GM19238 (cell line): ENCODE measurements around the gene APOL5.

Source experiments
- DNase-seq: peaks from one replicate; pipeline ENCODE4 v3.0.0; 2011; ENCODE audit warnings: low spot score; ENCODE audit not compliant: insufficient read length

APOL5 gene

GRCh38 chr22:35740616-35741015 is 22.9 kb downstream of the APOL5 start:
- DNase-seq = no peak

- DNase-seq = no peak
These were observed 24.8 kb downstream of the APOL5 start for GRCh38 chr22:35742342-35743100.

GRCh38 chr22:35743326-35743860 is 25.7 kb downstream of the APOL5 start:
- no peak for DNase-seq

DNA sequence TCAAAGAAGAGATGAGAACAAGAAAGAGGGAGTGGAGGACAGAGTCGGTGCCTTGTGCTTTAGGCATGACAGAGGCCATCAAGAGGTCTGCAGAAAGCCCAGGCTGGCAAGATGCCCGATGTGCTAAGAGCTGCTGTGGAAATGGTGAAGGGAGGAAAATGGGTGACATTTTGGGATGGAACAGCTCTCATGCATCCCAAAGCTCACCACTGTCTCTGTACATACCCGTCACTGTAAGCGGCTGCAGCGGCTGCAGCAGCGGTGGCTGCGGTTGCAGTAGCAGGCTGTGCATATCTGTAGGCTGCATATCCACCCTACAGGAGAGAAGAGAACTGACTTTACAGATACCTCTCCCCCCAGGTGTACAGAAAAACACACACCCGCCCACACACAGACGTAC is 28.6 kb downstream of the APOL5 start:
- DNase-seq = no peak

- no peak for DNase-seq
These were observed 29.5 kb downstream of the APOL5 start for GRCh38 chr22:35746946-35747703.

DNA sequence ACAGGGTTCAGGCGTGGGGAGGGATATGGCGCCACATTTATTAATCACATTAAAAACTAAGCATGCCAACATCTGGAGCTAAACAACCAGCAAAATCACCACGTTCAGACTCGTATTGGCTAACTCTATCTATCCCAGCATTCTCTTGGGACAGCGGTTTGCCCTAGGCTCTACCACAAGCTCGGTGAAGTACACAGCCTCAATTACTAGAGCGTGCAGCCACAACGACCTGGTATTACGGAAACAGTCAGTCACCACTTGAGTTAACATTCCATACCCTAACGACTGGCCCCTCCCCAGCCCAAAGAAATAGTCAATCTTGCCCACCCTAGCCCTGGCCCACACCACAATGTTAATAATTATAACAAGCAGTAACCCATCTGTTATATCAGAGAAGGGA is 32.1 kb downstream of the APOL5 start:
- peak; percentile 16 for DNase-seq

DNA sequence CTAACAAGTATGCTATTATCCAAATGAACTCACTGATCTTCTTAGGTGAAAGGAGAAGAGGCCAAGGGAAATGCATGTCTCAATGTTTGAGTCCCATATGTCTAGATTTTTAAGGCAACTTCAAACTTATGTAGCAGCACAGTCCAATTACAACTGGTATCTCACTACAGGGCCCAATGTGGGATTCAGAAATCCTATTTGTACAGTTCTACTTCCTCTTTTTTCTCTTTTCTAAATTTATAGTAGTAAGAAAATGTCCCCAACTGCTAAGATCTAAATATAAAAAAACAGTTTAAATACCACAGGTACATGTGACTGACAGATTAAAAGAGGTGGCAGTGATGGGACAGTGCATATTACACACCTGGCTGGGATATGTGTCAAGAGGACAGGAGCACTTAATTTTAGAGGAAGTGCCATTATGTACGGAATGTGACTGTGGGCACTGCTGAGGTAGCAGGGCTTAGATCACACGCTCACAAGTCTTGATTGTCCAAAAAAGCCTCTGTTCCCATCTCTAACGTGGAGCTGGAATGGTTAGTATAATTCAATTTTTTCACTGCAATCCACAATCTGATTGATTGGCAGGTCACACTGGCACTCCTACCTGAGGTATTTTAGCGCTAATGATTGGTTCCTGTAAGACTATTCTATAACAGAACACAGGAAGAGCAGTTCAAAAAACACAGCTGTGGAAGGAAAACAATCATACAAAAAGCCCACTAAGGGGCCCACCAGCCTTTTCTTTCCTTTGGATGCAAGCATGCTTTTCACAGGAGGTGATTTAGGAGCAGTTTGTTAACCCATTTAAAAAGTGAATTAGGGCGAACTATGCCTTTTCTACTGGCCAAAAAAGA is 34.6 kb downstream of the APOL5 start:
- no peak for DNase-seq

- DNase-seq = no peak
These were observed 35.2 kb downstream of the APOL5 start for GRCh38 chr22:35752863-35753189.

GRCh38 chr22:35754761-35755160 is 37.1 kb downstream of the APOL5 start:
- DNase-seq = no peak

DNA sequence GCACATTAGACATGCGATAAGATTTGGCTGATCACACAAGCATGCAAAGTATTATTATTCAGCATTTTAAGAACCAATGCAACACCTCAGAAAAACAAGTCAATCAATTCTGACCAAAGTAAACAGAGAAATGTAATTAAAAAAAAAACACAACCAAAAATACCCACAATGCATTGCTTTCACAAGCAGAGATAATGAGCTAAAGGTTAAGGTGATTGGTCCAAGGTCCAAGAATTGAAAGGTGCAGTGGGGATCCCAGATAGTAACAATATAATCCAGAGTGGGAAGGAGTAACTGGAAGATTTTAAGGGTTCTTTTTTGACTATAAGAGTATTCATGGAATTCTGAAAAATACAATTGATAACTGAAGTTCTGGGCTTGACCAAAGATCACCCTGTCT is 39.0 kb downstream of the APOL5 start:
- no peak for DNase-seq

DNA sequence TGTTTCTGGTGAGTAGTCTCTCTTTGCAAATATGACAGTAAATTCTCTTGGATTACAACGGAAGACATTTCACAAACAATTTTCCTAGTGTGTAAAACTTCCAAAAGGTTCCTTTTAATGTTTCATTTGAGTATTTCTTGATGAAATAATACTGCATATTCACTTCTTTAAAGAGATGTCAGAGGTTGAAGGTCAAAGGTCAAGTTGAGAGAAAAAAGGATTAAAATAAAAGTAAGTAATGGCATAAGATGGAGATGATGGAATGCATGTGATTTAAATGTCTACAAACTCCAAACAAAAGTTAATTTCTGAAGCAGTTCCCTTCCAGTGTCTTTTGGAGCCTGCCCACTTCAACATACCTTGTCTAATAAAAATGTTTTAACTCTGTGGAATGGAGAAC is 40.7 kb downstream of the APOL5 start:
- no peak for DNase-seq

GRCh38 chr22:35761037-35761436 is 43.4 kb downstream of the APOL5 start:
- no peak for DNase-seq

DNA sequence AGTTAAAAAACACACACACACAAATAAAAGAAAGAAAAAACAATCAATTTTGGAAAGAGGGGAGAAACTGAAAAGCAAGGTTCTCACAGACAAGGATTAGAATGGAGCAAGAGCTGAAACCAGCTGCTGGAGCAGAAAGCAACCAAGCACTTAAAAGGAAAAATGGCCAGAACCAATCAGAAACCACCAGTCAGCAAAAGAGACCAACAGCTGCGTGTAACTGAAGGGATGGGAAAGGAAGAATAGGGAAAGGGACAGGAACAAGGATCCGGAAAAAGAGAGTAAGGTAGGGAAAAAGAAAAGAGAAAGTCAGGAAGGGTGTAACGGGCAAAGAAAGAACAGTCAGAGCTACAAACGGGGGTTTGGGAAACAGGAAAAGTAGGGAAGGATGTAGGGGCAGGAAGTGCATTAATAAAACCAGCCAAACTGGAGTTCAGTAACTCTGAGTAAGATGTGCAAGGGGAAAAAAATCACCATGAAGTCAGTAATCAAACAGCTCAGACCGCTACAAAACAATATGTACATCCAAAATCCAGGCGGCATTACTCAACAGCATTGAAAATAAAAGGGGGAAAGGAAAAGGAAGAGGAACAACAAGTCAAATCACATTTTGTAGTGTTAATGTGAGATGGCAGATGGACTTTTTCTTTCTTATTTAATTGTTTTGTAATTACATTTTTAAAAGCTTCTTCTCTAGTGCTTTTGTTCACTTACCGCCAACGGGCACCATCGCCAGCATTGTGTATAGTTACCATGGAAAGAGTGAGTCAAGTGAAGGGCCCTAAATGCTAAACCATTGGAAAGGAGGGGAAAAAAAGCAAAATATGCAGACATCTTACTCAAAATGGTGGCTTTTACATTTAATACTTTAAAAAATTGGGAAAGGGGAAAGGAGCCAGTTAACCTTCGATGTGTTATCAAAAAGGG is 49.2 kb downstream of the APOL5 start:
- DNase-seq = no peak

DNA sequence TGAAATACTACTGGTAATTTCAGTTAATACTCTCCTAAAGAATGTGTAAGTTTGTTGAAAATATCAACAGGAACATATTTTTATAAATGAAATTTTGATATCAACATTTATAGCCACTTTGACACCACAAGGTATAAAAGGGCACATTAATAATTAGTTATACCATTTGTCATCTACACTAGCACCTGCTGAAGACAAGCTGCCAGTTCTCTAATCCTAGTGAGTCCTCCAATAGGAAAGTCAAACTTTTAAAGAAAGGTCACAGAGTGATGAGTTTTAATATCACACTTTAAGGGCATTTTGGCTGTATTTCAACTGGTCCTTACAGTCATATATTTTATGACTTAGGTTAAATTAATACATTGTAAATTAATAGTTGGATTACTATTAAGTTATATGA is 52.3 kb downstream of the APOL5 start:
- no peak for DNase-seq

DNA sequence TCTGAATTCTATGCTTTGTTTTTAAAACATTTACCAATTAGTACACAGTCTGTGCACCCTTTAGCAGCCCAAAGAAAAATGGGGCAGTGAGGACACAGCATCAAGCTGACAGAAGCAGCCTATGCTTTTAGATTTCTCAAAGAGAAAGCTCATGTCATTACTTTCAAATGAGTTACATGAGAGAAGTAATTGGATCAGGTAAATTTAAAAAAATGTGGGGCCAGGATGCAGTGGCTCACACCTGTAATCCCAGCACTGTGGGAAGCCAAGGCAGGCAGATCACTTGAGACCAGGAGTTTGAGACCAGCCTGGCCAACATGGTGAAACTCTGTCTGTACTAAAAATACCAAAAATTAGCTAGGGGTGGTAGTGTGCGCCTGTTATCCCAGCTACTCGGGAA is 57.7 kb downstream of the APOL5 start:
- no peak for DNase-seq

- no peak for DNase-seq
These were observed 59.8 kb downstream of the APOL5 start for GRCh38 chr22:35777335-35777975.
